Heart left ventricle (tissue), 16 donors: ENCODE measurements around the gene ZNF860. TPM values are rescaled to one million over a fixed set of nuclear protein-coding genes. Genes with fewer than 3 reads are reported as not detected.

Experiments used
- ATAC-seq, 4 donors: fragments of 200-7000 bp; cut with Tn5 transposase; one replicate each; pipeline ENCODE4 v1.9.1; 2020 to 2022; ENCODE audit warnings: moderate library complexity in 4 of 4, mild to moderate bottlenecking in 3 of 4, moderate number of reproducible peaks in 1 of 4
- DNase-seq, 5 donors: peaks; one replicate each; pipeline ENCODE4 v3.0.0-alpha.2; 2020
- H3K27ac ChIP-seq, 12 donors: fragments of 200-600 bp; sonication (generic) in 4 of 12; one replicate each; pipeline versions ENCODE4 v1.5.0 to v1.8.0; 2016 to 2022; ENCODE audit warnings: mild to moderate bottlenecking in 2 of 12
- H3K27me3 ChIP-seq, 9 donors: fragments of 200-600 bp; sonication (generic) in 2 of 9; one replicate each; pipeline versions ENCODE4 v1.5.1 to v1.8.0; 2016 to 2022; ENCODE audit warnings: mild to moderate bottlenecking in 3 of 9
- H3K36me3 ChIP-seq, 9 donors: fragments of 200-600 bp; sonication (generic) in 2 of 9; one replicate each; pipeline versions ENCODE4 v1.5.0 to v1.8.0; 2018 to 2022; ENCODE audit warnings: mild to moderate bottlenecking in 2 of 9
- H3K4me1 ChIP-seq, 12 donors: fragments of 200-600 bp; sonication (generic) in 4 of 12; one replicate each; pipeline versions ENCODE4 v1.5.0 to v1.8.0; 2016 to 2022; ENCODE audit warnings: mild to moderate bottlenecking in 3 of 12
- H3K4me3 ChIP-seq, 12 donors: fragments of 200-600 bp; sonication (generic) in 4 of 12; one replicate each; pipeline versions ENCODE4 v1.5.0 to v1.8.0; 2017 to 2022; ENCODE audit warnings: mild to moderate bottlenecking in 9 of 12, moderate library complexity in 4 of 12
- H3K9me3 ChIP-seq, 12 donors: fragments of 200-600 bp; sonication (generic) in 4 of 12; one replicate each; pipeline versions ENCODE4 v1.5.0 to v1.8.0; 2016 to 2022; ENCODE audit warnings: mild to moderate bottlenecking in 1 of 12
- CTCF ChIP-seq, 12 donors: fragments of 200-600 bp; sonication (generic) in 4 of 12; IDR thresholded peaks; one replicate each; pipeline versions ENCODE4 v1.5.0 to v1.8.0; 2018 to 2022; ENCODE audit warnings: antibody characterized with exemption in 12 of 12, mild to moderate bottlenecking in 5 of 12
- POLR2A ChIP-seq, 2 donors: fragments of 450-650 bp; IDR thresholded peaks; one replicate each; pipeline ENCODE4 v1.6.1; 2017; ENCODE audit warnings: antibody characterized with exemption in 2 of 2, mild to moderate bottlenecking in 2 of 2, moderate library complexity in 2 of 2
- WGBS, 4 donors: extraction: QIAGEN DNeasy Blood & Tissue Kit in 2 of 4; methylation state at CpG; one replicate each; pipeline versions ENCODE4 v1.1.5 to v1.1.7; 2013 to 2018; 5-methylcytosine and 5-hydroxymethylcytosine counted together
- intact Hi-C, 10 donors: fragments of 100-400 bp; cut with DNase I; formaldehyde crosslinking; loops; one replicate each; pipeline versions ENCODE4 v1.11.1 to v1.14.2; 2022
- long read RNA-seq, 3 donors: library from polyadenylated mRNA; unstranded; transcript quantifications; one replicate each; pipeline ENCODE4 v2.0.0, GENCODE V29; 2020 to 2021
- polyA plus RNA-seq, 2 donors: library from polyadenylated mRNA; stranded (reverse); fragments of 200-250 nt; gene quantifications; one replicate each; pipeline ENCODE4 v1.2.3, GENCODE V29; 2013
- total RNA-seq, 9 donors: library from RNA; depleted of rRNA in 2 of 9; stranded (reverse); fragments of >200 nt in 2 of 9; fragmentation: NEBNext Ultra II Directional in 3 of 9; extraction: Animal tissue kit (Norgen Biotek cat#: 25700) in 3 of 9; gene quantifications; one replicate each; pipeline versions ENCODE4 v1.1.0 to v1.2.4, GENCODE V29; 2016 to 2023
- donor health status: ischemic (EF 13 %, LVEDD 7.1; RV severe dilation, severe dysfunction).
- donor health status: healthy with polysubstance abuse.
- donor health status: DM: no; HTN: yes; CAD: no.
- donor health status: DM: no; HTN: no; CAD: no.
- donor health status: ischemic (EF 25% LVEDD 6.9; RV normal size, moderate dysfunction).
- donor health status: ischemic (EF 25% LVEDD 5.7; RV mildly dilated, moderate dysfunction).
- donor health status: healthy.
- donor health status: DM: yes; HTN: yes; CAD: no.
- donor health status: ischemic (EF 35%, LVEDD 5.7; RV mildly dilated, moderate dysfunction).
- donor health status: nonischemic (EF 11% LVEDD 7.7; RV severe dilation, severe dysfunction).
- donor health status: DM: yes; HTN: yes; CAD: no.
- donor health status: PGD.
- donor health status: ischemic (EF 29% LVEDD 5.4; RV normal size, mild dysfunction).
- donor health status: nonischemic (EF 23%, LVEDD 6.1; RV moderate dilation, normal function).

The ZNF860 gene
- total RNA-seq (under 1 TPM in 5 of 9 donors, not detected in 4; 0.12 to 0.53 (median 0.23) TPM), polyA plus RNA-seq (under 1 TPM; 0.08 to 0.14 TPM)
- long read RNA-seq, donor 1 = 0 reads
- long read RNA-seq, donor 2 = 0 reads
- long read RNA-seq, donor 3 = 0 reads

GRCh38 chr3:31981206-31982181 lies at the start of gene ZNF860, which contains the start of gene OSBPL10:
Gene ZNF860 (plus strand): TSS chr3:31981750. CDS start chr3:31989080, 7,330 bp downstream.
Gene OSBPL10 (minus strand): TSS chr3:31981262. CDS start chr3:31981179, 83 bp downstream.
- H3K36me3 ChIP-seq = no peaks in the 10 kb centered on the region
- ATAC-seq (peak; percentile 89 to 97 (median 95)), DNase-seq (peak; percentile 92 to 95 (median 94))
- intact Hi-C loops = no loop called here
- H3K27ac ChIP-seq = peak within 1 kb of the TSS in 11 of 12 donors; percentile 70 to 88 (median 84)
- TF ChIP-seq POLR2A (IDR thresholded peaks at IDR 0.05) = peak in 1 of 2 donors; percentile 71
- TF ChIP-seq CTCF (IDR thresholded peaks at IDR 0.05) = no peak
- 7 to 25% (median 10%) methylated on average over 29 to 65 of the region's 65 CpGs for WGBS, 4 donors
- H3K9me3 ChIP-seq = no peaks in the 10 kb centered on the region
- H3K4me1 ChIP-seq = peaks cover 0 to 28% (median 12%) of the 10 kb centered on the region in 12 donors
- peak within 1 kb of the TSS; percentile 47 to 92 (median 72) for H3K4me3 ChIP-seq
- peaks cover 0 to 16% (median 0%) of the 10 kb centered on the region in 9 donors for H3K27me3 ChIP-seq

GRCh38 chr3:31932990-31933389 lies 48.6 kb upstream of the ZNF860 start:
- TF ChIP-seq POLR2A (IDR thresholded peaks at IDR 0.05) = no peak
- no peaks in the 10 kb centered on the region for H3K27me3 ChIP-seq
- intact Hi-C loops = no loop called here
- no peaks in the 10 kb centered on the region for H3K9me3 ChIP-seq
- WGBS, 4 donors = 96 to 100% (median 97%) methylated on average over 3 of the region's 3 CpGs
- no peak overlapping the region for H3K4me3 ChIP-seq
- DNase-seq = no peak
- H3K36me3 ChIP-seq = no peaks in the 10 kb centered on the region
- H3K4me1 ChIP-seq = peaks cover 0 to 18% (median 0%) of the 10 kb centered on the region in 12 donors
- H3K27ac ChIP-seq = no peak overlapping the region
- no peak for ATAC-seq

GRCh38 chr3:31934018-31934417 lies 47.5 kb upstream of the ZNF860 start:
- Histone ChIP-seq H3K27me3 (no peaks in the 10 kb centered on the region), H3K4me1 (peaks cover 0 to 18% (median 0%) of the 10 kb centered on the region in 12 donors), H3K36me3 (no peaks in the 10 kb centered on the region), H3K27ac (no peak overlapping the region), H3K9me3 (no peaks in the 10 kb centered on the region), H3K4me3 (no peak overlapping the region)
- ATAC-seq (no peak), DNase-seq (no peak)
- 86 to 98% (median 89%) methylated on average over 1 of the region's 1 CpG for WGBS, 4 donors
- intact Hi-C loops = no loop called here
- no peak for TF ChIP-seq CTCF (IDR thresholded peaks at IDR 0.05)
- no peak for TF ChIP-seq POLR2A (IDR thresholded peaks at IDR 0.05)

GRCh38 chr3:31934866-31935265 lies 46.7 kb upstream of the ZNF860 start:
- no peak overlapping the region for H3K27ac ChIP-seq
- H3K4me3 ChIP-seq = no peak overlapping the region
- intact Hi-C loops = no loop called here
- ATAC-seq (no peak), DNase-seq (no peak)
- no peaks in the 10 kb centered on the region for H3K36me3 ChIP-seq
- H3K9me3 ChIP-seq = no peaks in the 10 kb centered on the region
- H3K27me3 ChIP-seq = no peaks in the 10 kb centered on the region
- TF ChIP-seq POLR2A (IDR thresholded peaks at IDR 0.05) (no peak), CTCF (IDR thresholded peaks at IDR 0.05) (no peak)
- peaks cover 0 to 18% (median 0%) of the 10 kb centered on the region in 12 donors for H3K4me1 ChIP-seq
- 49 to 62% (median 57%) methylated on average over 3 of the region's 3 CpGs for WGBS, 4 donors
